ENCODE measurements around the gene DMBX1. TPM values are rescaled to one million over a fixed set of nuclear protein-coding genes. Genes with fewer than 3 reads are reported as not detected.

Gene DMBX1
- total and polyA plus RNA-seq, 2 of the 4 experiments (the other 2 are of a cell fraction): not detected

DNA sequence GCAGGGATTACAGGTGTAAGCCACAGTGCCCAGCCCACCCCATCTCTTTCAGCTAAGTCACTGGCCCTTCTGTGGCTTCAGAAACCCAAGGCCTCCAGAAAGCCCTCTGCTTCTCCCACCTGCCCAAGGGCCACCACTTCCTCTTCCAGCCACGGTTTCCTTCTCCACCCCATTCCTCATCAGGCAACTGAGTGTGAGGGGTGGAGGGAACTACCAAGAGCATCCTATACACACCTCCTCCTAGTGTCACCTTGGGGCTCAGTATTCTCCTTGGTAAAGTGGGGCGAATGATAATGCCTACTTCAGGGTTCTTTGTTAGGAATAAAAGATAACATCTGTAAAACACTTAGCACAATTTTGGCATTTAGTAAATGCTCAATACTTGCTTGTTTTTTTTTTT, 31.8 kb downstream of the DMBX1 start:
- Histone ChIP-seq H4K20me1 (ENCODE audit: insufficient read depth, low read length) (0 out of 2 replicates have a peak, but pooled peaks cover 3% of the 10 kb centered on the region), H3K36me3 (ENCODE audit: control insufficient read depth, insufficient read depth, low read length) (no peaks in the 10 kb centered on the region), H2AK9ac (replicated peaks; ENCODE audit: low read depth, low read length, poor library complexity) (no peak overlapping the region), H2AFZ (replicated peaks; ENCODE audit: low read length, poor library complexity) (no peak overlapping the region), H3K18ac (ENCODE audit: low read depth, low read length) (no peak overlapping the region), H3K79me1 (ENCODE audit: low read depth in 1 of 2, low read length in 2 of 2) (no peaks in the 10 kb centered on the region), H3K9me1 (ENCODE audit: insufficient read depth, low read length) (peaks cover 3% of the 10 kb centered on the region), H3K4me3 (ENCODE audit: insufficient read depth, low read depth, low read length) (no peak overlapping the region), H4K91ac (ENCODE audit: insufficient read depth, low read depth, low read length) (peak overlapping the region; percentile 15; the same call in 1 of the 2 replicates), H3K56ac (ENCODE audit: extremely low read depth, insufficient read depth, low read length) (no peak overlapping the region), H3K27me3 (ENCODE audit: control insufficient read depth, insufficient read depth, low read length) (peaks cover 32% of the 10 kb centered on the region), H3K4ac (ENCODE audit: low read depth, low read length) (no peak overlapping the region; the same call in 1 of the 2 replicates), H3K14ac (replicated peaks; ENCODE audit: low read depth, low read length) (no peak overlapping the region), H4K8ac (ENCODE audit: low read depth in 2 of 2, low read length in 2 of 2) (no peak overlapping the region), H3K23ac (ENCODE audit: low read depth, low read length) (no peak overlapping the region), H2AK5ac (ENCODE audit: low read depth, low read length) (no peak overlapping the region), H2BK120ac (ENCODE audit: low read depth, low read length) (no peak overlapping the region; the same call in 1 of the 2 replicates), H3K4me1 (ENCODE audit: control insufficient read depth, insufficient read depth, low read length) (peaks cover 16% of the 10 kb centered on the region), H2BK15ac (ENCODE audit: low read depth, low read length) (no peak overlapping the region), H4K5ac (ENCODE audit: low read depth, low read length) (no peak overlapping the region), H3K27ac (ENCODE audit: insufficient read depth, low read length) (no peak overlapping the region), H3K9ac (ENCODE audit: low read depth, low read length) (no peak overlapping the region), H2BK20ac (ENCODE audit: low read depth, low read length) (no peak overlapping the region), H3K4me2 (ENCODE audit: low read depth, low read length) (no peak overlapping the region), H3K9me3 (ENCODE audit: control insufficient read depth, insufficient read depth, low read length) (no peaks in the 10 kb centered on the region), H2BK5ac (ENCODE audit: low read depth, low read length, poor library complexity, severe bottlenecking) (no peak overlapping the region)
- BruUV-seq (replicated peaks): no TSS peak
- TF ChIP-seq NFE2L2 (IDR thresholded peaks at IDR 0.05; ENCODE audit: low read depth, low read length) (no peak), RFX5 (IDR thresholded peaks at IDR 0.05; ENCODE audit: low read depth, low read length) (no peak), RAD21 (IDR thresholded peaks at IDR 0.05; ENCODE audit: low read length) (no peak), FOS (IDR thresholded peaks at IDR 0.05; ENCODE audit: low read depth, low read length) (no peak), BHLHE40 (IDR thresholded peaks at IDR 0.05; ENCODE audit: low read depth, low read length) (no peak), POLR2A (IDR thresholded peaks at IDR 0.05; ENCODE audit: low read depth, low read length) (no peak)
- in situ Hi-C loops (cut with MboI; ENCODE audit: low sequenced_read_pairs): no loop called here
- CTCF ChIA-PET: no interaction called here
- intact Hi-C loops (cut with micrococcal nuclease): no loop called here
- ATAC-seq (ENCODE audit: low read depth): no peak
- dilution Hi-C loops (cut with HindIII; ENCODE audit: low sequenced_read_pairs, unreplicated experiment): no loop called here
- POLR2A ChIA-PET (ENCODE audit: unreplicated experiment): no interaction called here
- WGBS, 2 experiments (ENCODE audit: extremely low coverage in 2 of 2, insufficient read length in 1 of 2): no CpG with 5 or more reads among the region's 2 CpGs
- DNase-seq: no peak
